CD4-positive, alpha-beta memory T cell (primary cell): ENCODE measurements around the gene GAN. TPM values are rescaled to one million over a fixed set of nuclear protein-coding genes. Genes with fewer than 3 reads are reported as not detected.
A peak's percentile ranks its signal among the peaks of the same experiment; 100 is the strongest.

Experiments
- CTCF ChIA-PET: fragments of 350-600 bp; sonication (Branson Sonifier 250); formaldehyde crosslinking; loops from one replicate; lab custom pipeline; 2021; ENCODE audit warnings: inconsistent platforms; ENCODE audit not compliant: partially characterized antibody; lab: Charles Lee
- POLR2A ChIA-PET: fragments of 350-600 bp; sonication (Branson Sonifier 250); formaldehyde crosslinking; loops from one replicate; lab custom pipeline; 2021; ENCODE audit not compliant: partially characterized antibody; lab: Charles Lee
- DNase-seq, 5 donors: peaks; one replicate each; pipeline versions ENCODE4 v3.0.0 to v3.0.0-alpha.2; 2020 to 2022; ENCODE audit warnings: mixed read lengths in 1 of 5
- H3K27ac ChIP-seq: one replicate; pipeline ENCODE4 v1.7.0; 2013; ENCODE audit warnings: low read depth, low read length
- H3K27me3 ChIP-seq: 2 replicates; pipeline ENCODE4 v1.7.0; 2013; ENCODE audit warnings: mild to moderate bottlenecking, low read length, moderate library complexity; ENCODE audit not compliant: insufficient read depth
- H3K36me3 ChIP-seq: 2 replicates; pipeline ENCODE4 v1.7.0; 2013; ENCODE audit warnings: mild to moderate bottlenecking, low read length, moderate library complexity; ENCODE audit not compliant: insufficient read depth
- H3K4me1 ChIP-seq: 2 replicates; pipeline ENCODE4 v1.7.0; 2013; ENCODE audit warnings: mild to moderate bottlenecking, low read length, moderate library complexity; ENCODE audit not compliant: insufficient read depth
- H3K4me3 ChIP-seq, 2 donors: one replicate each; pipeline ENCODE4 v1.7.0; 2013; ENCODE audit warnings: low read length in 2 of 2, mild to moderate bottlenecking in 1 of 2
- H3K9me3 ChIP-seq, 2 donors: one replicate each; pipeline ENCODE4 v1.7.0; 2013; ENCODE audit warnings: low read length in 2 of 2, control low read depth in 1 of 2; ENCODE audit not compliant: control insufficient read depth in 1 of 2
- H3K27ac Mint-ChIP-seq, 7 donors: one replicate each; pipeline ENCODE4 v1.8.0; 2020 to 2021; ENCODE audit warnings: mixed read lengths in 7 of 7, mild to moderate bottlenecking in 6 of 7, inconsistent platforms in 3 of 7, moderate library complexity in 3 of 7
- H3K27me3 Mint-ChIP-seq, 2 donors: one replicate each; pipeline ENCODE4 v1.8.0; 2020 to 2021; ENCODE audit warnings: mixed read lengths in 2 of 2
- H3K36me3 Mint-ChIP-seq, 2 donors: one replicate each; pipeline ENCODE4 v1.8.0; 2020 to 2021; ENCODE audit warnings: mixed read lengths in 2 of 2, inconsistent platforms in 1 of 2, mild to moderate bottlenecking in 1 of 2
- H3K4me1 Mint-ChIP-seq, 4 donors: one replicate each; pipeline ENCODE4 v1.8.0; 2020 to 2021; ENCODE audit warnings: mixed read lengths in 4 of 4, mild to moderate bottlenecking in 1 of 4
- H3K4me3 Mint-ChIP-seq, 8 donors: one replicate each; pipeline ENCODE4 v1.8.0; 2020 to 2021; ENCODE audit warnings: mixed read lengths in 8 of 8, mild to moderate bottlenecking in 7 of 8, moderate library complexity in 6 of 8, inconsistent platforms in 3 of 8
- H3K9me3 Mint-ChIP-seq, 8 donors: one replicate each; pipeline ENCODE4 v1.8.0; 2020 to 2021; ENCODE audit warnings: mixed read lengths in 8 of 8, mild to moderate bottlenecking in 5 of 8, inconsistent platforms in 3 of 8, moderate library complexity in 1 of 8
- intact Hi-C: fragments of 100-400 bp; cut with micrococcal nuclease; formaldehyde crosslinking; loops from one replicate; pipeline ENCODE4 v1.15.1; 2023
- polyA plus RNA-seq, 2 donors: library from polyadenylated mRNA; unstranded; fragments of 300-500 nt; fragmentation: Illumina TruSeq; gene quantifications; one replicate each; pipeline ENCODE4 v1.2.3, GENCODE V29; 2021
- total RNA-seq, 2 experiments: library from RNA; stranded (reverse); gene quantifications; one replicate each; pipeline ENCODE4 v1.2.3, GENCODE V29; 2021

GAN gene, protein sequence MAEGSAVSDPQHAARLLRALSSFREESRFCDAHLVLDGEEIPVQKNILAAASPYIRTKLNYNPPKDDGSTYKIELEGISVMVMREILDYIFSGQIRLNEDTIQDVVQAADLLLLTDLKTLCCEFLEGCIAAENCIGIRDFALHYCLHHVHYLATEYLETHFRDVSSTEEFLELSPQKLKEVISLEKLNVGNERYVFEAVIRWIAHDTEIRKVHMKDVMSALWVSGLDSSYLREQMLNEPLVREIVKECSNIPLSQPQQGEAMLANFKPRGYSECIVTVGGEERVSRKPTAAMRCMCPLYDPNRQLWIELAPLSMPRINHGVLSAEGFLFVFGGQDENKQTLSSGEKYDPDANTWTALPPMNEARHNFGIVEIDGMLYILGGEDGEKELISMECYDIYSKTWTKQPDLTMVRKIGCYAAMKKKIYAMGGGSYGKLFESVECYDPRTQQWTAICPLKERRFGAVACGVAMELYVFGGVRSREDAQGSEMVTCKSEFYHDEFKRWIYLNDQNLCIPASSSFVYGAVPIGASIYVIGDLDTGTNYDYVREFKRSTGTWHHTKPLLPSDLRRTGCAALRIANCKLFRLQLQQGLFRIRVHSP
- 10 to 100 TPM in 1 of 2 experiments, 1 to 10 TPM in 1; 9.5 to 10.8 TPM for total RNA-seq
- 1 to 10 TPM in 1 of 2 donors, under 1 TPM in 1; 0.97 to 2.8 TPM for polyA plus RNA-seq

DNA sequence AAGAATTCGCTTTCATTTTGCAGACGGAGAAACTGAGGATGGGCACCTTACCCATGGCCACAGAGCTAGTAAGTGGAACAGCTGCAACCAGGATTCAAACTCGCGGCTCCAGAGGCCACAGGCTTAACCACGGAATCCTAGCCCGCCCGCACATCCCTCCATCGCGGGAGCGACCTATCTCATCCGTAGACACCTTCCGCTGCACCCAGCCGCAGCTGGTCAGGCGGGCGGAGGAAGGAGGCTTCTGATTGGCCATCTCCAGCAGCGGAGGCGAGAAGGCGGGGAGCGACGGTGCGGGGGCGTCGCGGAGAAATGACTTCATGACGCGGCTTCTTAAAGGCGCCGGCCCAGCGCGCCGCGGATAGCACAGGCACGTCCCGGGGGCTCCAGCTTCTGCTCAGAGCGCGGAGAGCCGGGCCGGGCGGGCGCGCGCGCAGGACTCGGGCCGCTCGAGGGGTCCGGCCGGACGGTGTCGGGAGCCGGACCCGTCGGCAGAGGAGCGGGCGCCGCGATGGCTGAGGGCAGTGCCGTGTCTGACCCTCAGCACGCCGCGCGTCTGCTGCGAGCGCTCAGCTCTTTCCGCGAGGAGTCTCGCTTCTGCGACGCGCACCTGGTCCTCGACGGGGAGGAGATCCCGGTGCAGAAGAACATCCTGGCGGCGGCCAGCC lies at the start of gene GAN:
Gene GAN (plus strand): TSS at position 360 of the 668 bp plus-strand sequence. CDS start 152 bp downstream, at position 512.
- H3K36me3 Mint-ChIP-seq, result peaks cover 0 to 11% of the 10 kb centered on the region in 2 donors
- peaks cover 25% of the 10 kb centered on the region for H3K4me1 ChIP-seq
- H3K9me3 ChIP-seq, result no peaks in the 10 kb centered on the region
- peaks cover 33 to 53% (median 44%) of the 10 kb centered on the region in 4 donors for H3K4me1 Mint-ChIP-seq
- H3K4me3 ChIP-seq, result peak within 1 kb of the TSS; percentile 86 to 93
- ChIA-PET POLR2A (interaction anchor here (1.0 to 2.1 kb wide), 15 partner anchors 9 to 1713 kb away, joined by 3 to 9 read pairs (median 4); partner anchors contain the start of genes ATMIN, C16orf46, CENPN and CMC2), CTCF (interaction anchor here (0.8 to 1.6 kb wide), 6 partner anchors 307 to 416 kb away, joined by 3 to 5 read pairs (median 4); no protein-coding TSS in a partner anchor)
- peak; percentile 93 to 95 (median 94) for DNase-seq
- intact Hi-C loops, result loop anchor here (1.0 to 10.0 kb wide), 7 partner anchors 218 to 1340 kb away; partner anchors contain the start of genes CDYL2, CMC2, DYNLRB2 and GCSH
- no peaks in the 10 kb centered on the region for H3K36me3 ChIP-seq
- peak within 1 kb of the TSS; percentile 33 for H3K27ac ChIP-seq
- peak within 1 kb of the TSS; percentile 92 to 99 (median 97) for H3K4me3 Mint-ChIP-seq
- H3K9me3 Mint-ChIP-seq, result peaks cover 0 to 3% (median 0%) of the 10 kb centered on the region in 8 donors
- no peaks in the 10 kb centered on the region for H3K27me3 Mint-ChIP-seq
- no peaks in the 10 kb centered on the region for H3K27me3 ChIP-seq
- peak within 1 kb of the TSS; percentile 89 to 98 (median 94) for H3K27ac Mint-ChIP-seq

DNA sequence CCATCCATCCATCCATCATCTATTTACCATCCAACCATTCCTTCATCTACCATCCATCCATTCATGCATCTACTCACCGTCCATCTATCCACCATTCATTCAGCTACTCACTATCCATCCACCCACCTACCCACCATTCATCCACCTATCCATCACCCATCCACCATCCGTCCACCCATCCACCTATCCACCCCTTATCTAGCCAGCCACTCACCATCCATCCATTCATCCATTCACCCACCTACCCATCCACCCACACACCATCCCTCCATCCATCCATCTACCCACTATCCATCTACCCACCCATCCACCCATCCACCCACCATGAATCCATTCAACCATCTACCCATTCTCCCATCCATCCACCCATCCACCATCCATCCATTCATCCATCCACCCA lies 49.7 kb upstream of the GAN start:
- H3K9me3 ChIP-seq, result no peaks in the 10 kb centered on the region
- no peaks in the 10 kb centered on the region for H3K36me3 ChIP-seq
- DNase-seq, result no peak
- H3K27ac ChIP-seq, result no peak overlapping the region
- H3K36me3 Mint-ChIP-seq, result no peaks in the 10 kb centered on the region
- CTCF ChIA-PET, result no interaction called here
- no peak overlapping the region for H3K27ac Mint-ChIP-seq
- H3K27me3 ChIP-seq, result no peaks in the 10 kb centered on the region
- H3K9me3 Mint-ChIP-seq, result peaks cover 0 to 3% (median 0%) of the 10 kb centered on the region in 8 donors
- intact Hi-C loops, result no loop called here
- H3K4me1 ChIP-seq, result no peaks in the 10 kb centered on the region
- no peak overlapping the region for H3K4me3 ChIP-seq
- peaks cover 0 to 5% of the 10 kb centered on the region in 2 donors for H3K27me3 Mint-ChIP-seq
- no peak overlapping the region for H3K4me3 Mint-ChIP-seq
- H3K4me1 Mint-ChIP-seq, result peaks cover 0 to 3% (median 1%) of the 10 kb centered on the region in 4 donors
- POLR2A ChIA-PET, result no interaction called here

DNA sequence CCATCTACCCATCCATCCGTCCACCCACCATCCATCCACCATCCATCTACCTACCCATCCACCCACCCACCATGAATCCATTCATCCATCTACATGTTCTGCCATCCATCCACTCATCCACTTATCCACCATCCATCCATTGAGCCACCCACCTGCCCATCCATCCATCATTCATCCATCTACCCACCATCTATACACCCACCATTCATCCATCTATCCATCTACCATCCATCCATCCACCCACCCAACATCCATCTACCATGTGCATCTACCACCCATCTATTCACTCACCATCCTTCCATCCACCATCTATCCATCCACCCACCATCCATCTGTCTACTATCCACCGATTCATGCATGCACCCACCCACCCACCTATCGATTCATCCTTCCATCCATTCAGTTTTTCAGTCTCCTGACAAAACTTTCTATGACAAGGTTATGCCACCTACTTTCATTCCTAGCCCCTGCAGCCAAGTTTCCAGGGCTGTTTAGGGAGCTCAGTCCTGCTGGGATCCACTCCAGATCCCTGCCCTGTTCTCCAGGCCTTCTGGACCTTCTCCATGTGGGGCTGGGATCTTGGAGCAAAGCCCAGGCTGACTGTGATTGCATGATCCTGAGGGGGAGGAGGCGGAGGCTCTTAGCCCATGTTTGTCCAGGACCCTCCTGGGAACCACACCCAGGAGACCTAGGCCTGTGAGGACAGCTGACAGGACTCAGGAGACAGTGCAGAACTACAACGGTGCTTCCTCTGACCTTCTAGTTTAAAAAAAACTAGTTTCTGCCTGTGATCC lies 48.9 kb upstream of the GAN start:
- no peaks in the 10 kb centered on the region for H3K9me3 ChIP-seq
- CTCF ChIA-PET, result no interaction called here
- H3K4me3 ChIP-seq, result no peak overlapping the region
- Mint-ChIP-seq H3K36me3 (no peaks in the 10 kb centered on the region), H3K4me1 (peaks cover 0 to 3% (median 1%) of the 10 kb centered on the region in 4 donors), H3K4me3 (no peak overlapping the region), H3K27ac (peak overlapping the region in 1 of 7 donors; percentile 18), H3K9me3 (peaks cover 0 to 3% (median 0%) of the 10 kb centered on the region in 8 donors), H3K27me3 (peaks cover 0 to 5% of the 10 kb centered on the region in 2 donors)
- POLR2A ChIA-PET, result no interaction called here
- no peak overlapping the region for H3K27ac ChIP-seq
- no peaks in the 10 kb centered on the region for H3K4me1 ChIP-seq
- no peaks in the 10 kb centered on the region for H3K27me3 ChIP-seq
- no peak for DNase-seq
- no peaks in the 10 kb centered on the region for H3K36me3 ChIP-seq
- intact Hi-C loops, result no loop called here

DNA sequence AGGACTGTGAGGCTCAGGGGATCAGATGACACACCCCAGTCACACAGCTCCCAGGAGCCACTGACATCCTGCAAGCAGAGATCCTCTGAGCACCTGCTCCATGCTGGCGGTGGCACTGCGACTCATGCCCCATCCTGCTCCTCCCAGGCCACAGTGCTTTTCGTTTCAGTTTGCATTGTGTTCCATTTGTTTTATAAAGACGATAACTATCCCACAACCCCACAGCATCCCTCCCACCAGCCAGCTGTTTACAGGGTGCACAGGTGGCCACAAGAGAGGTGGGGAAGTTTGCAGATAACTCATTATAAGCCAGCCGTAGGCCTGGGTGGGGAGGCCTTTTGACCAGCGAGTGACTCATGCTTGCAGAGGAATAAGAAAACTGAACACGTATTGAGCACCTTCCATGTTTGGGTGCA lies 48.1 kb upstream of the GAN start:
- H3K4me1 ChIP-seq, result no peaks in the 10 kb centered on the region
- no peaks in the 10 kb centered on the region for H3K27me3 ChIP-seq
- Mint-ChIP-seq H3K4me1 (peaks cover 0 to 1% (median 0%) of the 10 kb centered on the region in 4 donors), H3K27ac (no peak overlapping the region), H3K4me3 (no peak overlapping the region), H3K27me3 (peaks cover 0 to 8% of the 10 kb centered on the region in 2 donors), H3K36me3 (no peaks in the 10 kb centered on the region), H3K9me3 (peaks cover 0 to 3% (median 0%) of the 10 kb centered on the region in 8 donors)
- H3K9me3 ChIP-seq, result no peaks in the 10 kb centered on the region
- H3K27ac ChIP-seq, result no peak overlapping the region
- no peaks in the 10 kb centered on the region for H3K36me3 ChIP-seq
- intact Hi-C loops, result no loop called here
- CTCF ChIA-PET, result no interaction called here
- H3K4me3 ChIP-seq, result no peak overlapping the region
- no peak for DNase-seq
- POLR2A ChIA-PET, result no interaction called here

DNA sequence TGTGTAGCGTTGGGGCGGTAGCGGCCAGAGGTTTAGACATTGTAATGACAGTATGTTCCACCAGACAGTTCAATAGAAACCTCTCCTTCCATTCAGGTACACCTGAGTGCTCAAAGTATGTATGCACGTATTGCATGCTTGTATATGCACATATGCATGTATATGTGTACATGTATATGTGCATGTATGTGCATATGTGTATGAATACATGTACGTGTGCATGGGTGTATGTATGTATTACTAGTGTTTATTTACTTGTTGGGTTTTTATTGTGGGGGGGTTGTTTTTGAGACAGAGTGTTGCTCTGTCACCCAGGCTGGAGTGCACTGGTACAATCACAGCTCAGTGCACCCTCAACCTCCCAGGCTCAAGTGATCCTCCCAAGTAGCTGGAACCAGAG lies 46.3 kb upstream of the GAN start:
- peaks cover 0 to 1% (median 0%) of the 10 kb centered on the region in 4 donors for H3K4me1 Mint-ChIP-seq
- no peak for DNase-seq
- H3K36me3 Mint-ChIP-seq, result no peaks in the 10 kb centered on the region
- ChIA-PET CTCF (no interaction called here), POLR2A (interaction anchor here (1.7 kb wide), 1 partner anchor 46 kb away, joined by 3 read pairs; the partner anchor contains the start of gene GAN)
- Histone ChIP-seq H3K27me3 (no peaks in the 10 kb centered on the region), H3K36me3 (no peaks in the 10 kb centered on the region), H3K27ac (no peak overlapping the region), H3K4me1 (no peaks in the 10 kb centered on the region), H3K4me3 (no peak overlapping the region), H3K9me3 (no peaks in the 10 kb centered on the region)
- H3K27ac Mint-ChIP-seq, result no peak overlapping the region
- H3K4me3 Mint-ChIP-seq, result no peak overlapping the region
- intact Hi-C loops, result no loop called here
- peaks cover 0 to 3% (median 0%) of the 10 kb centered on the region in 8 donors for H3K9me3 Mint-ChIP-seq
- peaks cover 3 to 8% of the 10 kb centered on the region in 2 donors for H3K27me3 Mint-ChIP-seq

DNA sequence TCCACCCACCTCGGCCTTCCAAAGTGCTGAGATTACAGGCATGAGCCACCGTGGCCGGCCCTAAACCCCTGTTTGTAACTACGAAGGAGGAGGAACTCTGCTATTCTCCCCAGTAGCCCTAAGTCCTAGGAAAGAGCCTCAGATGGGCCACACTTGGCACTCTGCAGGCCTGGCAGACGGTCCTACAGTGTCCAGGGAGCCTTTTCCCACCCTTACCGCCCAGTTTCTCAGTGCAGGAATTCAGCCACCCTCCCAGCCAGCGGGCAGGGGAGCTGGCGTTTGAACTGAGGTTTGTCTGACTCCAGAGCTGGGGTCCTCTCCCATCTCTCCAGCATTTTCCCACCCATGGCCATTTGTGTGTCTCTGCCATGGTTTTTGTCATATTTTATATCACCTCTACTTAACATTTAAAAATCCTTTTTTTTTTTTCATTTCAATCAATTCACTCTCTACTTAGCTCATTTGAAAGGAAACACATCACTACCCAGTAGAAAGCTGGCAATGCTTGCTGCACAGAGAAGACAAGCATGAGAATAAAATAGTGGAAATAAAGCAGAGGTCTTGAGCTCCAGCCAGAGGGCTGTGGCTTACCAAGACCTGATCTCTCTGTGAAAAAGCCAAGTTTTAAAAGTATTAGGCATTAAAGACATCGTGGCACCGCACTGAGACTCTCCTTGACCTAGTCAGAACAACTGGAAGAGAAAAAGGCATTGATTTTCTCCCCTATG lies 41.4 kb upstream of the GAN start:
- Histone ChIP-seq H3K4me3 (no peak overlapping the region), H3K27ac (no peak overlapping the region), H3K4me1 (no peaks in the 10 kb centered on the region), H3K27me3 (no peaks in the 10 kb centered on the region), H3K36me3 (no peaks in the 10 kb centered on the region), H3K9me3 (no peaks in the 10 kb centered on the region)
- Mint-ChIP-seq H3K27me3 (peaks cover 5 to 7% of the 10 kb centered on the region in 2 donors), H3K4me3 (no peak overlapping the region), H3K4me1 (no peaks in the 10 kb centered on the region), H3K36me3 (no peaks in the 10 kb centered on the region), H3K27ac (no peak overlapping the region), H3K9me3 (no peaks in the 10 kb centered on the region)
- intact Hi-C loops, result no loop called here
- ChIA-PET POLR2A (no interaction called here), CTCF (interaction anchor here (0.7 to 2.0 kb wide), 4 partner anchors 10 to 98 kb away, joined by 3 to 5 read pairs (median 3); no protein-coding TSS in a partner anchor)
- no peak for DNase-seq
